Common myeloid progenitor, CD34-positive (primary cell): ENCODE results near the gene ZER1. TPM values are rescaled to one million over a fixed set of nuclear protein-coding genes. Genes with fewer than 3 reads are reported as not detected.
A peak's percentile ranks its signal among the peaks of the same experiment; 100 is the strongest.

ENCODE experiments used
- CTCF ChIA-PET: fragments of 350-600 bp; sonication (Branson Sonifier 250); formaldehyde crosslinking; loops from one replicate; lab custom pipeline; 2021; ENCODE audit warnings: antibody characterized with exemption; lab: Charles Lee
- POLR2A ChIA-PET: fragments of 350-600 bp; sonication (Branson Sonifier 250); formaldehyde crosslinking; loops from one replicate; lab custom pipeline; 2021; ENCODE audit warnings: antibody characterized with exemption; lab: Charles Lee
- DNase-seq, 3 donors: peaks; one replicate each; pipeline versions ENCODE4 v3.0.0 to v3.0.0-alpha.2; 2013
- H3K27ac ChIP-seq, 2 experiments: 1 replicate in 1 of 2; 2 replicates in 1 of 2; pipeline ENCODE4 v1.7.0; 2013; ENCODE audit warnings: inconsistent platforms in 2 of 2, low read length in 2 of 2, mild to moderate bottlenecking in 2 of 2, low read depth in 1 of 2, moderate library complexity in 1 of 2; ENCODE audit not compliant: severe bottlenecking in 2 of 2, insufficient read depth in 1 of 2, poor library complexity in 1 of 2
- H3K27me3 ChIP-seq, 5 experiments: replicated peaks in 2 of 5; 1 replicate in 3 of 5; 2 replicates in 2 of 5; pipeline versions ENCODE4 v1.6.1 to v1.7.0; 2013; ENCODE audit warnings: low read length in 4 of 5, mild to moderate bottlenecking in 2 of 5, moderate library complexity in 2 of 5, inconsistent platforms in 1 of 5; ENCODE audit not compliant: insufficient read depth in 5 of 5, control insufficient read depth in 4 of 5
- H3K36me3 ChIP-seq, 4 experiments: 1 replicate in 2 of 4; 2 replicates in 2 of 4; pipeline versions ENCODE4 v1.6.1 to v1.7.0; 2013; ENCODE audit warnings: low read length in 3 of 4, control low read depth in 1 of 4, mild to moderate bottlenecking in 1 of 4; ENCODE audit not compliant: control insufficient read depth in 4 of 4, insufficient read depth in 4 of 4
- H3K4me1 ChIP-seq, 4 experiments: 1 replicate in 3 of 4; 2 replicates in 1 of 4; pipeline versions ENCODE4 v1.6.1 to v1.7.1; 2013; ENCODE audit warnings: low read length in 3 of 4, mild to moderate bottlenecking in 3 of 4, control low read depth in 1 of 4, inconsistent platforms in 1 of 4, moderate library complexity in 1 of 4; ENCODE audit not compliant: control insufficient read depth in 4 of 4, insufficient read depth in 4 of 4; ENCODE audit errors: control extremely low read depth in 1 of 4
- H3K4me3 ChIP-seq, 7 experiments: 1 replicate in 4 of 7; 2 replicates in 3 of 7; pipeline versions ENCODE4 v1.5.1 to v1.7.0; 2013; ENCODE audit warnings: mild to moderate bottlenecking in 7 of 7, low read length in 6 of 7, moderate library complexity in 6 of 7, inconsistent platforms in 2 of 7, low read depth in 2 of 7, control low read depth in 1 of 7; ENCODE audit not compliant: insufficient read depth in 4 of 7, control insufficient read depth in 1 of 7; ENCODE audit errors: extremely low read depth in 1 of 7
- H3K9me3 ChIP-seq, 5 experiments: 1 replicate in 4 of 5; 2 replicates in 1 of 5; pipeline versions ENCODE4 v1.6.1 to v1.7.1; 2013; ENCODE audit warnings: low read length in 4 of 5, mild to moderate bottlenecking in 2 of 5, inconsistent platforms in 1 of 5, low read depth in 1 of 5, moderate library complexity in 1 of 5; ENCODE audit not compliant: control insufficient read depth in 4 of 5, insufficient read depth in 2 of 5; ENCODE audit errors: control extremely low read depth in 1 of 5
- WGBS: methylation state at CpG from one replicate; pipeline ENCODE4 v1.1.5; 2013; ENCODE audit not compliant: insufficient coverage; 5-methylcytosine and 5-hydroxymethylcytosine counted together
- polyA plus RNA-seq: library from polyadenylated mRNA; unstranded; fragments of 120-200 nt; gene quantifications from one replicate; pipeline ENCODE4 v1.2.1, GENCODE V29; 2013

ZER1 gene
- polyA plus RNA-seq = 32.3 TPM

GRCh38 chr9:128771745-128772519, at the start of gene ZER1:
ZER1 (minus strand) TSS chr9:128771927; CDS start chr9:128755565, 16,362 bp downstream.
- under 1% methylated on average over 70 of the region's 72 CpGs for WGBS

GRCh38 chr9:128820665-128821583, 49.2 kb upstream of the ZER1 start:
- Histone ChIP-seq H3K27me3 (no peaks in the 10 kb centered on the region), H3K36me3 (peaks cover 3 to 55% (median 43%) of the 10 kb centered on the region in 4 experiments), H3K4me3 (no peak overlapping the region), H3K27ac (no peak overlapping the region), H3K9me3 (no peaks in the 10 kb centered on the region), H3K4me1 (peaks cover 0 to 16% (median 14%) of the 10 kb centered on the region in 4 experiments)
- WGBS = 91% methylated on average over 20 of the region's 24 CpGs
- POLR2A ChIA-PET = no interaction called here
- CTCF ChIA-PET = no interaction called here
- no peak for DNase-seq

More at GRCh38 chr9:128771745-128772519, at the start of gene ZER1:
- no peaks in the 10 kb centered on the region for H3K27me3 ChIP-seq
- peaks cover 2 to 17% (median 13%) of the 10 kb centered on the region in 4 experiments for H3K4me1 ChIP-seq
- peaks cover 0 to 3% (median 2%) of the 10 kb centered on the region in 5 experiments for H3K9me3 ChIP-seq
- peaks cover 3 to 7% (median 6%) of the 10 kb centered on the region in 4 experiments for H3K36me3 ChIP-seq
- peak within 1 kb of the TSS; percentile 70 to 100 (median 98) for H3K4me3 ChIP-seq
- ChIA-PET CTCF (interaction anchor here (0.7 to 4.1 kb wide), 6 partner anchors 10 to 39 kb away, joined by 3 to 18 read pairs (median 3); no protein-coding TSS in a partner anchor), POLR2A (interaction anchor here (0.6 to 1.9 kb wide), 6 partner anchors 10 to 57 kb away, joined by 3 to 11 read pairs (median 5); partner anchors contain the start of gene ZDHHC12)
- DNase-seq = peak; percentile 92 to 96 (median 94)
- H3K27ac ChIP-seq = peak within 1 kb of the TSS; percentile 92 to 97

- H3K27me3 ChIP-seq = no peaks in the 10 kb centered on the region
- no peak overlapping the region for H3K27ac ChIP-seq
- CTCF ChIA-PET = interaction anchor here (0.6 to 2.6 kb wide), 5 partner anchors 7 to 1398 kb away, joined by 3 to 7 read pairs (median 4); partner anchors contain the start of gene SPOUT1
- no peak for DNase-seq
- H3K4me3 ChIP-seq = peak overlapping the region in 3 of 7 experiments; percentile 76 to 79 (median 78)
- H3K4me1 ChIP-seq = peaks cover 0 to 16% (median 14%) of the 10 kb centered on the region in 4 experiments
- H3K36me3 ChIP-seq = peaks cover 0 to 48% (median 35%) of the 10 kb centered on the region in 4 experiments
- POLR2A ChIA-PET = no interaction called here
- 92% methylated on average over 18 of the region's 18 CpGs for WGBS
- no peaks in the 10 kb centered on the region for H3K9me3 ChIP-seq
Observed at GRCh38 chr9:128819716-128820664, 48.3 kb upstream of the ZER1 start.

GRCh38 chr9:128818839-128819715, 47.4 kb upstream of the ZER1 start:
- peaks cover 0 to 39% (median 28%) of the 10 kb centered on the region in 4 experiments for H3K36me3 ChIP-seq
- peak; percentile 25 to 56 (median 49) for DNase-seq
- peak overlapping the region; percentile 65 to 90 (median 76) for H3K4me3 ChIP-seq
- peaks cover 0 to 16% (median 14%) of the 10 kb centered on the region in 4 experiments for H3K4me1 ChIP-seq
- no peaks in the 10 kb centered on the region for H3K27me3 ChIP-seq
- H3K27ac ChIP-seq = no peak overlapping the region
- POLR2A ChIA-PET = interaction anchor here (0.9 to 1.1 kb wide), 2 partner anchors 11 to 58 kb away, joined by 3 read pairs; partner anchors contain the start of gene SPOUT1
- WGBS = 6% methylated on average over 75 of the region's 90 CpGs
- H3K9me3 ChIP-seq = no peaks in the 10 kb centered on the region
- CTCF ChIA-PET = interaction anchor here (0.6 to 3.2 kb wide), 12 partner anchors 8 to 1398 kb away, joined by 3 to 19 read pairs (median 4); partner anchors contain the start of gene SPOUT1

GRCh38 chr9:128818099-128818838, 46.5 kb upstream of the ZER1 start, which contains the start of gene ENDOG:
ENDOG (plus strand) TSS chr9:128818500; CDS start chr9:128818685, 185 bp downstream.
- Histone ChIP-seq H3K4me3 (peak within 1 kb of the TSS; percentile 65 to 90 (median 76)), H3K27ac (no peak within 1 kb of the TSS), H3K36me3 (peaks cover 0 to 31% (median 20%) of the 10 kb centered on the region in 4 experiments), H3K27me3 (no peaks in the 10 kb centered on the region), H3K9me3 (no peaks in the 10 kb centered on the region), H3K4me1 (peaks cover 0 to 16% (median 14%) of the 10 kb centered on the region in 4 experiments)
- CTCF ChIA-PET = interaction anchor here (0.6 to 3.2 kb wide), 17 partner anchors 9 to 1916 kb away, joined by 3 to 19 read pairs (median 4); partner anchors contain the start of genes SPOUT1 and ZDHHC12
- 0% methylated on average over 39 of the region's 70 CpGs for WGBS
- peak; percentile 95 to 96 (median 96) for DNase-seq
- POLR2A ChIA-PET = interaction anchor here (0.6 to 1.1 kb wide), 3 partner anchors 11 to 116 kb away, joined by 3 read pairs; partner anchors contain the start of genes PKN3 and SPOUT1
